Endothelial cell of umbilical vein (primary cell): ENCODE data around the gene BGN. TPM values are rescaled to one million over a fixed set of nuclear protein-coding genes. Genes with fewer than 3 reads are reported as not detected.

Experiments used
- BruUV-seq: library from RNA; stranded (reverse); fragments of 400-500 nt; replicated peaks from 2 replicates; lab custom pipeline; 2021; lab: Mats Ljungman, UMichigan
- CTCF ChIA-PET: fragments of 300-600, 350-600 bp; sonication (Branson Sonifier 250); formaldehyde crosslinking; loops from one replicate; lab custom pipeline; 2021; ENCODE audit warnings: antibody characterized with exemption, inconsistent platforms; lab: Charles Lee
- POLR2A ChIA-PET: fragments of 300-600, 350-600 bp; sonication (Branson Sonifier 250); formaldehyde crosslinking; loops from one replicate; lab custom pipeline; 2021; ENCODE audit warnings: antibody characterized with exemption, inconsistent platforms; lab: Charles Lee
- DNase-seq: peaks from one replicate; pipeline ENCODE4 v3.0.0-alpha.2; 2011; ENCODE audit warnings: low read depth, low spot score
- FAIRE-seq: peaks from 2 replicates; lab custom pipeline; 2011; peaks lifted over from hg19 to GRCh38; lab: Jason Lieb, UNC
- H2AFZ ChIP-seq: 2 replicates; pipeline ENCODE4 v1.6.0; 2012; ENCODE audit warnings: low read depth, low read length, control low read depth, inconsistent platforms
- H3K27ac ChIP-seq: 2 replicates; pipeline ENCODE4 v1.5.1; 2011; ENCODE audit warnings: low read depth, mild to moderate bottlenecking, control low read depth, low read length, moderate library complexity; ENCODE audit not compliant: insufficient read depth
- H3K27me3 ChIP-seq, 2 experiments: 2 replicates each; pipeline versions ENCODE4 v1.6.0 to v1.6.1; 2011; ENCODE audit warnings: low read length in 2 of 2, mixed read lengths in 1 of 2; ENCODE audit not compliant: control insufficient read depth in 2 of 2, insufficient read depth in 2 of 2
- H3K36me3 ChIP-seq, 2 experiments: 2 replicates in 1 of 2; 3 replicates in 1 of 2; pipeline ENCODE4 v1.5.1; 2011; ENCODE audit warnings: low read length in 2 of 2, mild to moderate bottlenecking in 1 of 2, moderate library complexity in 1 of 2; ENCODE audit not compliant: control insufficient read depth in 2 of 2, insufficient read depth in 2 of 2; ENCODE audit errors: extremely low read depth in 1 of 2
- H3K4me1 ChIP-seq: 3 replicates; pipeline ENCODE4 v1.5.1; 2011; ENCODE audit warnings: mild to moderate bottlenecking, low read length; ENCODE audit not compliant: control insufficient read depth, insufficient read depth; ENCODE audit errors: extremely low read depth
- H3K4me2 ChIP-seq: 2 replicates; pipeline ENCODE4 v1.6.1; 2011; ENCODE audit warnings: low read length, control low read depth, mixed read lengths; ENCODE audit not compliant: insufficient read depth
- H3K4me3 ChIP-seq, 3 experiments: fragments of 200-600 bp in 1 of 3; sonication (generic), shearing (Covaris generic) in 1 of 3; replicated peaks in 1 of 3; 2 replicates each; pipeline ENCODE4 v1.5.1; 2011 to 2016; ENCODE audit warnings: control low read depth in 3 of 3, low read length in 3 of 3, mild to moderate bottlenecking in 2 of 3, inconsistent platforms in 1 of 3, low read depth in 1 of 3, moderate library complexity in 1 of 3; ENCODE audit not compliant: insufficient read depth in 1 of 3
- H3K79me2 ChIP-seq: 2 replicates; pipeline ENCODE4 v1.6.0; 2012; ENCODE audit warnings: low read length, inconsistent platforms; ENCODE audit not compliant: control insufficient read depth, insufficient read depth
- H3K9ac ChIP-seq: replicated peaks from 2 replicates; pipeline ENCODE3; 2011; ENCODE audit warnings: low read length, control low read depth; ENCODE audit not compliant: insufficient read depth; ENCODE audit errors: extremely low read depth
- H3K9me1 ChIP-seq: replicated peaks from 3 replicates; pipeline ENCODE4 v1.6.0; 2011; ENCODE audit warnings: mild to moderate bottlenecking, low read length; ENCODE audit not compliant: control insufficient read depth, insufficient read depth; ENCODE audit errors: extremely low read depth
- H3K9me3 ChIP-seq: replicated peaks from 2 replicates; pipeline ENCODE4 v1.5.1; 2012; ENCODE audit warnings: low read length, inconsistent platforms; ENCODE audit not compliant: control insufficient read depth, insufficient read depth
- H4K20me1 ChIP-seq: replicated peaks from 2 replicates; pipeline ENCODE3; 2011; ENCODE audit warnings: mild to moderate bottlenecking, low read length; ENCODE audit not compliant: control insufficient read depth, insufficient read depth; ENCODE audit errors: extremely low read depth
- EZH2 ChIP-seq: IDR thresholded peaks from 2 replicates; pipeline ENCODE4 v1.6.1; 2012; ENCODE audit warnings: borderline replicate concordance, low read depth, mild to moderate bottlenecking, moderate library complexity, low read length, inconsistent platforms; ENCODE audit not compliant: severe bottlenecking
- FOS ChIP-seq: IDR thresholded peaks from 2 replicates; pipeline ENCODE4 v1.6.1; 2011; ENCODE audit warnings: mild to moderate bottlenecking, low read length, moderate library complexity, borderline replicate concordance; ENCODE audit not compliant: insufficient read depth
- GATA2 ChIP-seq: IDR thresholded peaks from 2 replicates; pipeline ENCODE4 v1.7.0; 2011; ENCODE audit warnings: low read depth, mild to moderate bottlenecking, moderate library complexity, mixed read lengths, low read length; ENCODE audit not compliant: insufficient read length, insufficient read depth
- JUN ChIP-seq: IDR thresholded peaks from 2 replicates; pipeline ENCODE4 v1.6.1; 2011; ENCODE audit warnings: borderline replicate concordance, low read depth; ENCODE audit not compliant: insufficient read length, insufficient read depth
- MAX ChIP-seq: IDR thresholded peaks from 2 replicates; pipeline ENCODE4 v1.6.1; 2011; ENCODE audit not compliant: insufficient read depth, insufficient read length
- MYC ChIP-seq: IDR thresholded peaks from one replicate; pipeline ENCODE4 v1.6.1; 2011; ENCODE audit warnings: mild to moderate bottlenecking, low read depth, low read length
- POLR2A ChIP-seq: IDR thresholded peaks from 2 replicates; pipeline ENCODE4 v1.6.1; 2012; ENCODE audit warnings: low read depth, mild to moderate bottlenecking, control low read depth, low read length
- POLR2AphosphoS5 ChIP-seq: IDR thresholded peaks from 2 replicates; pipeline ENCODE4 v1.6.1; 2012; ENCODE audit warnings: low read depth, mild to moderate bottlenecking, control low read depth, low read length, moderate library complexity; ENCODE audit not compliant: insufficient read depth
- dilution Hi-C: fragments of 300-500 bp; cut with MboI; formaldehyde crosslinking; loops from one replicate; pipeline ENCODE4 v1.15.0; 2019; ENCODE audit warnings: low sequenced_read_pairs; ENCODE audit not compliant: extremely low pct_ligation_motif_present
- intact Hi-C: fragments of 100-400 bp; cut with micrococcal nuclease; formaldehyde crosslinking; loops from one replicate; pipeline ENCODE4 v1.10.0; 2022
- polyA plus RNA-seq, 4 experiments: library from polyadenylated mRNA; depleted of rRNA in 3 of 4; stranded (reverse) in 3 of 4; unstranded in 1 of 4; fragments of >200 nt; gene quantifications; 2 replicates each; pipeline versions ENCODE4 v1.2.1 to v1.2.3, GENCODE V29; 2011 to 2012; ENCODE audit warnings: missing spikeins in 1 of 4
- total RNA-seq: library from RNA; stranded (reverse); gene quantifications from 2 replicates; pipeline ENCODE4 v1.2.3, GENCODE V29; 2021
- TF ChIP-seq, protein P1 (sequence below), 2 donors: IDR thresholded peaks; 1 replicate in 1 of 2; 2 replicates in 1 of 2; pipeline ENCODE4 v1.5.1; 2011; ENCODE audit warnings: low read length in 2 of 2, mild to moderate bottlenecking in 2 of 2, moderate library complexity in 2 of 2, control low read depth in 1 of 2, inconsistent platforms in 1 of 2, low read depth in 1 of 2; ENCODE audit not compliant: insufficient read depth in 1 of 2; ENCODE audit errors: extremely low read depth in 1 of 2

Gene BGN
- total and polyA plus RNA-seq, 2 donors (not counting 3 experiments of a cell fraction or from before 2014, with no cell fraction given), result 479 to 879 TPM

GRCh38 chrX:153493085-153493484 lies 1.7 kb upstream of the BGN start:
- no peak for FAIRE-seq
- ChIA-PET POLR2A (no interaction called here), CTCF (interaction anchor here (2.7 to 9.4 kb wide), 2 partner anchors 21 to 33 kb away, joined by 23 to 189 read pairs; partner anchors contain the start of gene HAUS7)
- TF ChIP-seq, protein P1, sequence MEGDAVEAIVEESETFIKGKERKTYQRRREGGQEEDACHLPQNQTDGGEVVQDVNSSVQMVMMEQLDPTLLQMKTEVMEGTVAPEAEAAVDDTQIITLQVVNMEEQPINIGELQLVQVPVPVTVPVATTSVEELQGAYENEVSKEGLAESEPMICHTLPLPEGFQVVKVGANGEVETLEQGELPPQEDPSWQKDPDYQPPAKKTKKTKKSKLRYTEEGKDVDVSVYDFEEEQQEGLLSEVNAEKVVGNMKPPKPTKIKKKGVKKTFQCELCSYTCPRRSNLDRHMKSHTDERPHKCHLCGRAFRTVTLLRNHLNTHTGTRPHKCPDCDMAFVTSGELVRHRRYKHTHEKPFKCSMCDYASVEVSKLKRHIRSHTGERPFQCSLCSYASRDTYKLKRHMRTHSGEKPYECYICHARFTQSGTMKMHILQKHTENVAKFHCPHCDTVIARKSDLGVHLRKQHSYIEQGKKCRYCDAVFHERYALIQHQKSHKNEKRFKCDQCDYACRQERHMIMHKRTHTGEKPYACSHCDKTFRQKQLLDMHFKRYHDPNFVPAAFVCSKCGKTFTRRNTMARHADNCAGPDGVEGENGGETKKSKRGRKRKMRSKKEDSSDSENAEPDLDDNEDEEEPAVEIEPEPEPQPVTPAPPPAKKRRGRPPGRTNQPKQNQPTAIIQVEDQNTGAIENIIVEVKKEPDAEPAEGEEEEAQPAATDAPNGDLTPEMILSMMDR (IDR thresholded peaks at IDR 0.05; ENCODE audit: extremely low read depth in 1 of 2, insufficient read depth in 1 of 2, low read depth in 1 of 2, low read length in 2 of 2), result no peak
- TF ChIP-seq GATA2, result no peak
- no peak for TF ChIP-seq EZH2
- no peak for TF ChIP-seq FOS
- no peak for TF ChIP-seq MYC
- TF ChIP-seq POLR2AphosphoS5, result no peak
- TF ChIP-seq POLR2A, result no peak
- TF ChIP-seq MAX, result no peak
- TF ChIP-seq JUN, result no peak
- Histone ChIP-seq H3K79me2 (peaks cover 15% of the 10 kb centered on the region), H3K27me3 (no peaks in the 10 kb centered on the region), H3K9me1 (no peaks in the 10 kb centered on the region), H3K36me3 (peaks cover 0 to 2% of the 10 kb centered on the region in 2 experiments), H3K9ac (no peak overlapping the region), H4K20me1 (no peaks in the 10 kb centered on the region), H3K27ac (no peak overlapping the region), H2AFZ (no peak overlapping the region), H3K4me1 (peaks cover 46% of the 10 kb centered on the region), H3K4me3 (no peak overlapping the region), H3K4me2 (no peak overlapping the region), H3K9me3 (no peaks in the 10 kb centered on the region)
- dilution Hi-C loops (no loop called here), intact Hi-C loops (no loop called here)
- no TSS peak for BruUV-seq
- DNase-seq, result no peak
